NCI-H1694 (cell line): ENCODE data around the gene STAT4.

Experiments
- DNase-seq: peaks from one replicate; lab custom pipeline; 2025; lab: John Stamatoyannopoulos, UW

STAT4 gene

GRCh38 chr2:191041418-191042161 is 109.2 kb downstream of the STAT4 start:
- no peak for DNase-seq

- DNase-seq = no peak
Observed at GRCh38 chr2:191039616-191040015, 111.2 kb downstream of the STAT4 start.

- DNase-seq = no peak
Observed at GRCh38 chr2:191038741-191039140, 112.1 kb downstream of the STAT4 start.

- no peak for DNase-seq
Observed at GRCh38 chr2:191038241-191038725, 112.5 kb downstream of the STAT4 start.

- DNase-seq = no peak
Observed at GRCh38 chr2:191037351-191037750, 113.4 kb downstream of the STAT4 start.

- no peak for DNase-seq
Observed at GRCh38 chr2:191036363-191036762, 114.4 kb downstream of the STAT4 start.

GRCh38 chr2:191032588-191033429 is 118.0 kb downstream of the STAT4 start:
- no peak for DNase-seq

GRCh38 chr2:191031256-191031655 is 119.5 kb downstream of the STAT4 start:
- no peak for DNase-seq

GRCh38 chr2:191030521-191031154 is 120.2 kb downstream of the STAT4 start:
- DNase-seq = peak; percentile 33

- no peak for DNase-seq
Observed at GRCh38 chr2:191029280-191029950, 121.4 kb downstream of the STAT4 start.

- DNase-seq = no peak
Observed at GRCh38 chr2:191026377-191026776, 124.4 kb downstream of the STAT4 start.

GRCh38 chr2:191025135-191025534 is 125.7 kb downstream of the STAT4 start:
- no peak for DNase-seq

- no peak for DNase-seq
Observed at GRCh38 chr2:191023235-191023679, 127.5 kb downstream of the STAT4 start.

- DNase-seq = no peak
Observed at GRCh38 chr2:191020742-191021381, 129.9 kb downstream of the STAT4 start.

GRCh38 chr2:191020221-191020741 is 130.5 kb downstream of the STAT4 start:
- DNase-seq = peak; percentile 95

GRCh38 chr2:191019376-191019775 is 131.4 kb downstream of the STAT4 start:
- DNase-seq = no peak

GRCh38 chr2:191018643-191019119 is 132.1 kb downstream of the STAT4 start:
- no peak for DNase-seq

- DNase-seq = no peak
Observed at GRCh38 chr2:191018048-191018447, 132.7 kb downstream of the STAT4 start.

- DNase-seq = no peak
Observed at GRCh38 chr2:191015831-191016230, 135.0 kb downstream of the STAT4 start.

- DNase-seq = no peak
Observed at GRCh38 chr2:191015239-191015638, 135.6 kb downstream of the STAT4 start.

GRCh38 chr2:191014653-191015020 is 136.2 kb downstream of the STAT4 start:
- DNase-seq = no peak
